ENCODE data around the gene QKI.
"Not testable (repeated sequence)": the region's sequence is repeated elsewhere in the genome, so short reads cannot be mapped to it uniquely, and the experiment has no call there.

Gene QKI

DNA sequence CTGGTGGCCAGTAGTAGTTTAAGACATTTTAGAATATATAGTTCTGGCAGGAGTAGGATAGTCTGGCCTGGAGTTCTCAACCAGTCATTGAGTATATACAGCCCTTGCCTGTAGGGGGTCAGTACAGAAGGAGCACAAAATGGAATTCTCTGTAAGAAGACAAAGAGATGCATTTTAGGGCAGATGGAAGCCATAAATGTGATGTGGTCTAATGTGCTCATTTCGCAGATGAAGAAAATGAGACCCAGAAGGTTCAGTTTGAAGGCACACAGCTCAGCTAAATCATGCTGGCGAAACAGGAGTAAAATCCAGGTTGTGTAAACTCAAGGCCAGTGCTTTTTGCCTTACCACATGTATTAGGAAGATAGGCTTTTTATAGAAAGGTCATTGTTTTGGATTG, 29.6 kb downstream of the QKI start:
- DNase-seq = no peak

DNA sequence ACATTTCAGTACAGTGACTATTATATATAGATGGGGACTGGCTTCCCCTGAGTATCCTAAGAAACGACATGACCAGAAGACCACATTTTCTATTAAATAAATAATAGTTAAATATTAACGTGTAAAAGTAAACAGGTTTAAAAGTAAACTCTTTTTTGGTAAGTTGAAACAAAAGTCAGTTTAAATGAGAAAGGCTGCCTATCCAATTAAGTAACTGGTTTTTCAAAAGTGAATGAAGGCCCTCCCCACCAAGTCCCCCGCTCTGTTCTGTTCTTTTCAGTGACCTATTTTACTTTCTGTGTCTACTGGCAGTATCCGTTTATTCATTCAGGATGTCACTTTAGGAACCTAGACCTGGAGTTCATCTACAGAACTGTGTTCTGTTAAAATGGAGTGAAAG, 32.0 kb downstream of the QKI start:
- no peak for DNase-seq

DNA sequence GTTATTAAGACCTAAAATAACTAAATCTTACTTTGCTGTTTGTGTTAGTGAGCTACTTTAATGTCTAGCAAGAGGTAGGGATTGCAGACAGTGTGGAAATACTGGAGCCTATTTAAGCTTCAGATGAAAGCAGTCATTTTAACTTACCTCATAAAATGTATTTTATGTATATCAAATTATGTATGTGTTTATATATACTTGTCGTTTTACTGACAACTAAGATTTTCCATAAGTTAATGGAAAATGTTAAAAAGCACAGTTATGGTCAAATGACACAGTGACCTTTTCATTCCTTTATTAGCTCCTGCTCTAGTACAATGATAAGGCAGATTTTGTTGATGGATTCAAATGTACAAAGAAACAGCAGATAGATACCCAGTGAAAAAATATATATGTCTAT, 34.6 kb downstream of the QKI start:
- no peak for DNase-seq

DNA sequence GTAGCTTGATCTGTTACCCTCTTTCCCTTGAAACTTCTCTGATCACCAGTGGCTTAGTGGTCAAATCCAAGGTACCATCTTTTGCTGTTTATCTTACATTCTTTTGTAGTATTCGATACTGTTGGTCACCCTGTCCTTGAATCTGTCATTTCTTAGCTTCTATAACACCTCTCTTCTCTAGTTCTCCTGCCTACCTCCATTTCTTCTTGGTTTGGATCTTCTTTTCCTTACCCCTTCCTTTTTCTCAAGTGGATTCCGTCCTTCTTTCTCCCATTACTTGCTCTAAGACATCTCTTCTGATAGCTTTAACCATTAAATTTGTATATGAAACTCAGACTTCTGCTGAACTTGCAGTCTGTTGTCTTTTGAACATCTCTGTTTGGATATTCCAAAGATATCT, 39.9 kb downstream of the QKI start:
- DNase-seq = no peak

DNA sequence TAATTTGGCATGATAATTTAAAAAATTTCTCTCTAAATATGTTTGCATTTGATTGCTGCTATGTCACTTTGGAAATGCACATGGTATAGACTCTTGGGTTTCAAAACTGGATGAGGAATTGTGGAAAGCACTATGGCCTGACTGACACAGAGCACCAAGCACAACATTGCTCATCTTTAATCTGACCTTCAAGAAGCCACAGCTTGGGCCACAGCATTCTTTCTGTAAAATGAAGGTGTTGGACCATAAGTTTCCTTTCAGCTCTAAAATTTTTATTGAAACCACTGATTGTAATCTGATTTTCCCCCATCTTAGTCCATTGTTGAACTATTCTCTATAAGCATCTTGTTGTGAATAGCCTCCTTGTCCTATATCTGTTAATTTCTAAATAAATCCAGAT, 41.0 kb downstream of the QKI start:
- no peak for DNase-seq

DNA sequence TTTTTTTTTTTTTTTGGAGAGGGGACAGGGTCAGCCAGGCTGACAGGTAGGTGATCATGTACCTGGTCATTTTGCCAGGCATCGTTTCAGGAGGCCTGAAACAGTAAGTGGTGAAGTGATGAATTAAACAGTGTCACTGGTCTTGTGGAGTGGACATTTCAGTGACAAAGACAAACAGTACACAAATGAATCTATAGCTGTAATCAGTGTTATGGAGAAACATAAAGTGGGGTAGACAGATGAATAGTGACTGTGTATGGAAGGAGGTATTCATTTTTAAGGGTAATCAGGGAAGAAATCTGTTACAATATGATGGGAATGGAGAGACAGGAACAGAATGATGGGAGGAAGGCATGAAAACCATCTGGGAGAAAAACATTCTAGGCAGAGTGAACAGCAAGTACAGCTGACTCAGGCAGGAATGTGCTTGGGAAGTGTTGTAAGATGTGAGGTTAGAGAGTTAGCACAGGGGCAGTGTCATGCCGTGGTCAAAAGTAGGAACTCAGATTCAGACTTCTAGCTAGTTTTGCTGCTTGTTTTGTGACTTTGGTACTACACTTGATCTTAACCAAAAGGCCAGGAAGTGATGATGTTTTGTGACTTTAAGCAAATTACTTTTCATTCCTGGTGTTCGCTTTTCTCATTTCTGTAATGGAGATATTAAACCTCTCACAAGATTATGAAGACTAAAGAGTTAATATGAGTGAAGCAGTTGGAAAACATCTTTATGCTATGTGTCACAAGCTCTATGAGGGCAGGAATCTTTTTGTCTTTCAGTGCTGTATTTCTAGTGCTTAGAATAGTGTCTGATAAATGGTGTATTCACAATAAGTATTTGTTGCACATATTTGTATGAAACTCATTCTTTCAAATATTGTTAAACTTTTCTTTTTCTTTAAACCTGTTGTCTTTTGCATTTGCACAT, 43.4 kb downstream of the QKI start:
- DNase-seq = no peak

DNA sequence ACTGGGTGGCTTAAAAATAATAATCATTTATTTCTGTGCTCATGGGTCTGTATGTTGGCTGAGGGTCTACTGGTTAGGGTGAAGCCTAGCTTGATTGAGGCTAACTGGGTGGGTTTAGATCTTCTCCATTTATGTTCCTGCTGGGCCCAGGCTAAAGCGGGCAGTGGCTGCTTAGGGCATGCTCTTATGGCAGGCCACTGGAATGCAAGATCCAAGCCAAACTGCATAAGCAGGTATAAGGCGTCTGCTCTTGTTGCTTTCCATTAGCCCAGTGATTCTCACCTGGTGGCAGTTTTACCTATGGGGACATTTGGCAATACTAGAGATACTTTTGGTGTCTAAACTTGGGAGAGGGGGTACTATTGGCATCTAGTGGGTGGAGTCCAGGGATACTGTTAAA, 44.5 kb downstream of the QKI start:
- no peak for DNase-seq

DNA sequence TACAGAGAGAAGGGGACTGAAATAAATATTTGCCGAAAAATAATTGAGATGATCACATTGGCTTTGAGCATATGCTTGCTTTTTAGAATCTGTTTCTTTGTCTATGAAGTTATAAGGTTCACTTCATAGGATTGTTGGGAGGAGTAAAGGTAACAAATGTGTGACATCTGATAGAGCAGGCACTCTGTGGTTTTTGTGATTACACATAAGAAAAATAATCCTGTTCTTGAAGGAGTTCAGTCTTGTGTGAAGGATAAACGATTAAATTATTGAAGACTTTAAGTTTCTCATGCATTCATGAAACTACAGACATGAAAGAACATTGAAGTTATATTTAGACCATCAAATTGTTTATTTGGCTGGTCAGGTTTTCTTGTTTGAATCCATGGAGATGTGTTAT, 45.0 kb downstream of the QKI start:
- DNase-seq = no peak

DNA sequence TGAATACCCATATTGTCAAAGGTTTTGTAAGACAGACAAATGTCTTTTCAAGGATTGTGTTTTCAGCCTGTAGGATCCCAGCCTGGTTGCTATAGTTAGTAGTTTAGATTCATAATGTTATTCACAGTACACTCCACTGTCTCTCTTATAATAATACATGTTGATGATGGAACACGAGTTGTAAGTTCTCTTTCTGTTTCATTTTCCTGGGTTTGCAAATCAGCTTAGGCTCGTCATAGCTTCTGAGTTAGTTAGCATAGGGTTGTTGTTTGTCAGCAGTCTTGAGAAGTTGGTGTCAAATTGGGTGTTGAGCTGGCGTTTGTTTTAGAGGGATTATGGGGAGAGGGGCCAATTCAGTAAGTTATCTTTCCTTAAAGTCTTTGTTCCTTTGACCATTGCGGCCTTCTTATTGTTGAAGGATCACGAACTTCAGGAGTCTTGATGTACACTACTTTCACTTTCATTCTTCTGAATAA, 45.8 kb downstream of the QKI start:
- no peak for DNase-seq

DNA sequence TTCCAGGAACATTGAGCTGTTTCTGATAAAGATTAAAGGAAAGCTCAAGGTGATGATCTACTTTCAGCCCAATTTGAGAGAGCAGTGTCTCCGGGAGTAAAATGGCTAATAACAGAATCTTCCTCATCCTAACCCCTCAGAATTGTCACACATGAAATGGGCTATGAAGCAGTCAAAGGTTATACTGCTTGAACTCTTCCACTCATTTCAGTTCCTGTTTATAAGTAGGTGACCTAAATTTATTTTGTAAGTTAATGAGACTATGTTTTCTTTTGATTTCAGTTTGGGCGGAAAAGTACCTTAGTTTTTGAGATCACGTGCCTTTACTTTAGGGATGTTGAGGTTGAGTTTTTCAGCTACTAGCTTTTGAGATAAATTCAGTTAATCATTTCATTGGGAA, 47.2 kb downstream of the QKI start:
- no peak for DNase-seq

DNA sequence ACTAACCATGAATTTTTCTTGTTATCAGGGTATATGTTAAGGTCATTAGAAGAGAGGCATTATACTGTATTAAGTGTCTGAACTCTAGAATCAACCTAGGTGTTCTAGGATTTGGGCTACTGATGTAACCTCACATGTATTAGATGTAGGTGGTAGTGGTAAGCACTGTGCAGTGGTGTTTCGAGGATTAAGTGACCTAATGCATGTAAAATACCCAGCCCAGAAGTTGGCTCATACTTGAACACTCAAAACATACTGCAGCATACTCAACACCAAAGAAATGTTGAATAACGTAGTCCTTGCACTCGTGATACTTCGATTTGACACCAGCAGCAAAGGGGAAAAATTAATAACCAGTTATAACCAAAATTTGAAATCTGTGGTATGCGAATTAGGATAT, 48.7 kb downstream of the QKI start:
- DNase-seq = no peak

DNA sequence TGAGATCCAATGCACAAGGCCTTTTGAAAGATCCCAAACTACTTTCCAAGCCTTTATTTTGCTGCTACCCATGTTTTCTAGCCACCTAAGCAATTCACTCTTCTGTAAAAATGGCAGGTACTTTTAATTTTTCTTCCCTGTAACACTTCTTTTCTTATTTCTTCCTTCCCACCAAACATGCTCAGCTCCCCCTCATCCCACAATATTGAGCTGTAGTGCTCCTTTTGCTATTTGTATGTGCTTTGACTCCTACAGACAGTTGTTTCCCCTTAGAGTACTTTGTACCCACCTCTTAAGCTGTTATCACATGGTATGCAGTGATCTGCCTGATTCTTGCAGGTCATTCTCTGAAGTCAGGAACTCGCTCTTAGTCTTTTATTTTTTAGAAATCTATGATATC, 49.3 kb downstream of the QKI start:
- DNase-seq = no peak

DNA sequence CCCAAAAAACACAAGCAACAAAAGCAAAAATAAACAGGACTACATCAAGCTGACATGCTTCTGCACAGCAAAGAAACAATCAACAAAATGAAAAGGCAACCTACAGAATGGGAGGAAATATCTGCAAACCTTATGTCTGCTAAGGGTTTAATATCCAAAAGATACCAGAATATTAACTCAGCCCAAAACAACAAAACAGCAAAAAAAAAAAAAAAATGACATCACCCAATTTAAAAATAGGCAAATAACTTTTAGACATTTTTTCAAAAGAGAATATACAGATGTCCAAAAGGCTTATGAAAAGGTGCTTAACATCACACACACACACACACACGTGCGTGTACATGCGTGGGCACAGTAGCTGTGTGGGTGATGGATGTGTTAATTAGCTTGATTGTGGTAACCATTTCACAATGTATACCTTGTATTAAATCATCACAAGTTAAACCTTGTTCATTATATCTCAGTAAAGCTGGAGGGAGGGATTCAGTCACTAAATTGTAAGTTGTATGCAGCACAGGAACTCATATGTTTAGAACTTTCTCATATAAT, 52.4 kb downstream of the QKI start:
- no peak for DNase-seq

DNA sequence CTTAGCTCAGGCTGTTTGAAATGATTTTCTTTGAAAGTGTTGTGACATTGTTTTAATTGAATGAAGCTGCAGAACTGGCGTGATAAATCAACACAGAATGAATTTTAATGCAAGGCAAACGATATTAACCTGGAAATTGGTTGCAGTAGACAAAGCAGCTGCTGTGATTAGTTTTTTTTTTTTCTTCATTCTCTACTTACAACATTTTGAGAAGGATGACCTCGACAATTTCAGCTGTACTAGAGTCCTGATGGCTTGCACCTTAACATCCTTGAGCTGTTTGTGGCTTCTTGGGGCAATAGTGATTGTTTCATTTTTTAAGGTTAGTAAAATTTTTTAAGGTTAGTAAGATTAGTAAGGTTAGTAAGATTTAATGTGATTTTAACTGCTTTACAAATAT, 54.2 kb downstream of the QKI start:
- DNase-seq = no peak

DNA sequence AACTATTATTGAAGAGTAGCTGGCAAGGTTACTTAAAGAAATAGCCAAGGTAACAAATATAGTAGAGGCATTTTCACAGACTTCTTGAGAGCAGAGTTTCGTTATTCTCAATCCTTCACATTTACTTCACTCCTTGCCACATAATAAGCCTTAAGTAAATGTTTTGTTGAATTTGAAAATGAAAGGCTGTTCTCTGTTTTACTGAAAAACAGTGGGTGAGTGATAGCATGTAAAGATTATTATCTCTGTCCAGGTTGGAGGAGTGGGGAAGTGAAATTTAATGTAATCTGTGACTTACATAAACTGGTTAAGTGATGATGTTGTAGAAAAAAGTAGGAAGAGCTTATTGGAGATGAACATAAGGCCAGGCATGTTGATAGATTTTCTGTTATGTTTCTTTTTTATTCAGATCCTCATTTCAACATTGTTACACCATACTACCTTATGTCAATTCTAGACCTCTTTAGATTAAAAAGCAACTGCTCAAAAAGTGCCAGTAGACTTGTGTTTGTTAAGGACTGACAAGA, 55.0 kb downstream of the QKI start:
- DNase-seq = no peak

DNA sequence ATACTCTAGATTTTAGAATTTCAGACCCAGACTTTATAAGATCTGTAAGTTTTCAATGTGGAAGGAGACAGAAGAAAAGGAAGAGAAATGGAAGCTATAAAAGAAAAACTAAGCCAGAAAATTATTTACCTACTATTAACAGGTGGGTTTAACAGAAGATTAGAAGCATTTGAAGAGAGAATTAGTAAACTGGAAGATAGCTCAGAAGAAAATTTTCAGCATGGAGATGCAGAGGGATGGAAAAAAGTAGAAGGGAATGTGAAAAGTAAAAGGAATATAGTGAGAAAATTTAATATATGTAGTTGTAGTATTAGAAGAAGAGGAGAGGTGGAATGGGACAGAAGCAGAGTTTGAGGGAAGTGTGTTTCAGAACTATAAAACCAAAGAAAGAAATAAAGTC, 56.1 kb downstream of the QKI start:
- DNase-seq = no peak

DNA sequence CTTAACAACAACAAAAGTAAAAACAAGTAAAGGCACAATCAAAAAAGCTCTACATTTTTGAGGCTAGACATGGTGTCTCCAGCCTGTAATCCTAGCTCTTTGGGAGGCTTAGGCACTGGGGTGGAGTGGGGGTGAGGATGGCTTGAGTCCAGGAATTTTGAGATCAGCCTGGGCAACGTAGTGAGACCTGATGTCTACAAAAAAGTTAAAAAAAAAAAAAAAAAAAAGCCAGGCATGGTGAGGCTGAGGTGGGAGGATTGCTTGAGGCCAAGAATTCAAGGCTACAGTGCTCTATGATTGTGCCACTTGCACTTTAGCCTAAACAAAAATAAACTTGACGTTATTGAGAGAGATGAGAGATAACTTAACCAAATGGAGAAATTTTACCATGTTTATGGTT, 60.1 kb downstream of the QKI start:
- no peak for DNase-seq

DNA sequence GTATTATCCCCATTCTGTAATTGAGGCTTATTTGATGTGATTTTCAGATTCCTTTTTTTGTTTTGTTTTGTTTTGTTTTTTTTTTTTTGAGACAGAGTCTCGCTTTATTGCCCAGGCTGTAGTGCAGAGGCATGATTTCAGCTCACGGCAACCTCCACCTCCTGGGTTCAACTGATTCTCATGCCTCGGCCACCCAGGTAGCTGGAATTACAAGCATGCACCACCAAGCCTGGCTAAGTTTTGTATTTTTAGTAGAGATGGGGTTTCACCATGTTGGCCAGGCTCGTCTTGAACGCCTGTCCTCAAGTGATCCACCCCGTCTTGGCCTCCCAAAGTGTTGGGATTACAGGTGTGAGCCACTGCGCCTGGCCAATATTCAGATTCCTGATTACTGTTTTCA, 62.4 kb downstream of the QKI start:
- DNase-seq = not testable (repeated sequence)

DNA sequence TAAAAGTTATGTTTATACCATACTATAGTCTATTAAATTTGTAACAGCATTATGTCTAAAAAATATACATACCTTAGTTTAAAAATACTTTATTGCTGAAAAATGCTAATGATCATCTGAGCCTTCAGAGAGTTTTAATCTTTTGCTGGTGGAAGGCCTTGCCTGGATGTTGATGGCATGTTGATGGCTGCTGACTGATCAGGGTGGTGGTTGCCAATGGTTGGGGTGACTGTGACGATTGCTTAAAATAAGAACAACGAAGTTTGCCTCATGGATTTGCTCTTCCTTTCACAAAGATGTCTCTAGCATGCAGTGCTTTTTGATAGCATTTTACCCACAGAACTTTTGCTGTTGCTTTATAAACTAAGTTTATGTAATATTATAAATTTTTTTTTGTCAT, 68.6 kb downstream of the QKI start:
- DNase-seq = no peak

DNA sequence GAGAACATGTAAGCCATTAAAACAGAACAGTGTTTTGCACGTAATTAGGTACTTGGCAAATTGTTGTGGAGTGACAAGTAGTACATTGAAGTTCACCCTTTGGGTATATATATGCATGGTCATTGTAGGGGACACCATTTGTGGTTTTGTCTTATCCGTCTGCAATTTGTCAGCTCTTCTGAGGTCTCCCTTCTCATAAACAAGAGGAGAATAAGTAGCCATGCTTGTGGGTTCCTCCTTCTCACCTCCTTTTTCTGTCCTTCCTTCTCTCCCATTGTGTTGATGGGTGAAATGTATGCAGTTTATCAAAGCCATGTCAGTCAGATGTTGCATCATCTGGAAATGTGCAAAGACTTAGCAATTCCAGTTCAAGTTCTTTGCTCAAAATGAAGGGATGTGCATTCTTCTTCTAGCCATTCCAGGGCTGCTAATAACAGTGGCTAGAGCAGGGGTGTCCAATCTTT, 70.9 kb downstream of the QKI start:
- DNase-seq = no peak

DNA sequence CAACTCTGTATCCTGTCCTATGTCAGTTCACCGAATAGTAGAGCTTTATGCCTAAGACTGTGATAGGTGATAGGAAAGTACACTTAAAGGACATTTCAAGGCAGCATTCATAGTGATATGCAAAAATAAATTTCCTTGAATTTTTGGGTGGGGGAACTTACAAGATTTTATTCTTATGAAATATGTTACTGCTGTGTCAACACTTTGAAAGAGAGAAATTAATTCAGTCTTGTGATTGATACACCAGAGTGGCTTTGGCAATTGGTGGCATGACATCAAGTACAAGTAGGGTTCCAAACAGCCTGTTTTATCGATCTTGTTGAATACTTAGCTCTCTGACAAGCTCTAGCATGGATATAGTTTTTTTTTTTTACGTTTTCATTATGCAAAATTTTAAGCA, 72.3 kb downstream of the QKI start:
- no peak for DNase-seq

DNA sequence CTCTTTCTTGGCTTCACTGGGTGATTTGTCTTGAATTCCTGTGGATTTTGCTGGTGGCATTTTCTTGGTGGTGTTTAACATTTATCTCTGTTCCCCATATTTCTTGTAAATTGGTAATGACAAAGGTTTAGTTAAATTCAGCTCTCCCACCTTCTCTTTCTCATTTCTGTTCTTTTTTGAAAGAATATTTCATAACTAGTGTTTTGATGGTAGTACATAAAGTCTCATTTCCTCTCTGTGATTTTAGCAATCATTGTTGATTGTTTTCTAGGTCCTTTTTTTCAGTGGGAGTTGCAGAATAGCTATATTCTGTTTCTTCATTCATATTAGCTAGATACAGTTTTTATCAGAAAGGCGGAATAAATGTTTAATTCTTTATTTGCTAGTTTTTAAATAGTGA, 73.1 kb downstream of the QKI start:
- no peak for DNase-seq

DNA sequence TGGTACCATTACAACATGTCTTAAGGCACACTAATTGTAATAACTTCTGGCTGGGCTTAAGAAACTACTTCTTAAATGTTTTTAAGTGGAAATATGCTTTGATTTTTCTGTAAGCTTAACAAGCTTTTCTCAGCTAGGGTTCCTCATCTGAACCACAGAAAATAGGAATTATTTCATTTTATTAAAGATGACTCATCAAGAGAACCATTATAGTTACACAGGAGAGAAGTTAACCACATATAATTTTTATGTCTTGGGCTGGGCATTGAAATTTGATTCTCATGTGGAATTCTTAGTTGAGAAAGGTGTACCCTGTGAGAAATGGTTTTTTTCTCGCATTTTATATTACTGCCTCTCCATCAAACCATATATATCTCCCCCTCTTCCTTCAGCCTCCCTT, 75.1 kb downstream of the QKI start:
- no peak for DNase-seq

DNA sequence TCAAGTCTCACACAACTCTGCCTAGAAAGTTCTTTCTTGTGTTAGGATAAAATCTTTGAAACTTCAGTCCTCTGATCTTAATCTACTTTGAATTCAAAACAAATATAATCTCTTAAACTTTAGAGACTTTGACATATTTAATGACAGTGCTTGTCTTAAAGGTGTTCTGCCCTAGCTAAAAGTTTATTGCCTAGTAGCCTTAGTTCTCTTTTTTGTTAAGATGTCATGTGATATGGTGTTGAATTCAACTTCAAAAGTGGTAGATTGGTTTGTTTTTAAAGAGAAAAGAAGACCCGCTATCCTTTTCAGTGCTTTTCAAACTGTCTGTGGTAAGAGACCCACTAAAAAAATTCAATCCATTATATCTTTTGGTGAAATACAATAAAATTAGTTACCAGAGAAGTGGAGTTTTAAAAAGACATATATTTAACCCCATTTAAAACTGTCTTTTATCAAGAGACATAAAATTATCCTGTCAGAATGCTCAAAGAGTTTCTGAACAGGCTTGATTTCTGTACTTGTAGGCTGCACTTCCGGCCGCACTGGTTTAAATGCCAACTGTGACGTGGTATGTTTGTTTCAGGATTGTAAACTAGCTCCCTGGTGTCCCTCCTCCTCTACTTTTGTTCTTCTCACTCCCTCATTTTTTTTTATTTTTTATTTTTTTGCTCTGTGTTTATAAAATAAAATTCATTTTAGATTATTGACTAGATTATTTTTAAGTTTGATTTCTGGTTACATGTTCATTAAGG, 76.5 kb downstream of the QKI start:
- no peak for DNase-seq

Data from GOT3 (cell line).